ENCODE data around the gene MPLKIP.

DNA sequence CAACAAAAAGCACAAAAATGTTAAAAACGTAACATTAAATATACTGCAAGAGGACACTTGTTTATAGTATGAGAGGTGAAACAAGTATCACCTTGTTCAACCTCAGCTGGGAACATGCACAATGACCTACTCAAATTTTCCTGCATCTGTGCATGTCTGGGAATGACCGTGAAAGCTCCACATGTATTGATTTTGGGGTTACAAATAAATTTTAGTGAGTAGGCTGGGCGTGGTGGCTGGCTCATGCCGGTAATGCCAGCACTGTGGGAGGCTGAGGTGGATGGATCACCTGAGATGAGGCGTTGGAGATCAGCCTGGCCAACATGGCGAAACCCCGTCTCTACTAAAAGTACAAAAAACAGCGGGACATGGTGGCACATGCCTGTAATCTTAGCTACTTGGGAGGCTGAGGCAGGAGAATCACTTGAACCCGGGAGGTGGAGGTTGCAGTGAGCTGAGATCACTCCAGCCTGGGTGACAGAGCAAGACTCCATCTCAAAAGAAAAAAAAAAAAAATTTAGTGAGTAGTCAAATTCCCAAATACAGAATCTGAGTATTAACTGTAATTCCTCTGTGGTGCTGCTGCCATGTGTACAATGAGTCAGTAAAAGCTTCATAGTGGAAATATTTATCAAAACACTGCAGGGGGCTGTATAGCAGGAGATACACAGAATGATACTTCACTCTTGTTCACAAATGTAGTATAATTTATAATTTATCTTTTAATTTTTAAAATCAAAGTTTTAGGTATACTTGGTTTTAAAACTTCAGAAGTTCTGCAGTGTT lies 41.5 kb upstream of the MPLKIP start:
- TF ChIP-seq HOXA7 (CRISPR knock-in tag; IDR thresholded peaks at IDR 0.05): no peak
- no peak for TF ChIP-seq MAFK (IDR thresholded peaks at IDR 0.05; ENCODE audit: partially characterized antibody)
- TF ChIP-seq KDM5A (IDR thresholded peaks at IDR 0.05): no peak
- TF ChIP-seq, protein P1, sequence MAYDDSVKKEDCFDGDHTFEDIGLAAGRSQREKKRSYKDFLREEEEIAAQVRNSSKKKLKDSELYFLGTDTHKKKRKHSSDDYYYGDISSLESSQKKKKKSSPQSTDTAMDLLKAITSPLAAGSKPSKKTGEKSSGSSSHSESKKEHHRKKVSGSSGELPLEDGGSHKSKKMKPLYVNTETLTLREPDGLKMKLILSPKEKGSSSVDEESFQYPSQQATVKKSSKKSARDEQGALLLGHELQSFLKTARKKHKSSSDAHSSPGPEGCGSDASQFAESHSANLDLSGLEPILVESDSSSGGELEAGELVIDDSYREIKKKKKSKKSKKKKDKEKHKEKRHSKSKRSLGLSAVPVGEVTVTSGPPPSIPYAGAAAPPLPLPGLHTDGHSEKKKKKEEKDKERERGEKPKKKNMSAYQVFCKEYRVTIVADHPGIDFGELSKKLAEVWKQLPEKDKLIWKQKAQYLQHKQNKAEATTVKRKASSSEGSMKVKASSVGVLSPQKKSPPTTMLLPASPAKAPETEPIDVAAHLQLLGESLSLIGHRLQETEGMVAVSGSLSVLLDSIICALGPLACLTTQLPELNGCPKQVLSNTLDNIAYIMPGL (CRISPR knock-in tag; IDR thresholded peaks at IDR 0.05; ENCODE audit: borderline replicate concordance): no peak
- TF ChIP-seq, protein P2, sequence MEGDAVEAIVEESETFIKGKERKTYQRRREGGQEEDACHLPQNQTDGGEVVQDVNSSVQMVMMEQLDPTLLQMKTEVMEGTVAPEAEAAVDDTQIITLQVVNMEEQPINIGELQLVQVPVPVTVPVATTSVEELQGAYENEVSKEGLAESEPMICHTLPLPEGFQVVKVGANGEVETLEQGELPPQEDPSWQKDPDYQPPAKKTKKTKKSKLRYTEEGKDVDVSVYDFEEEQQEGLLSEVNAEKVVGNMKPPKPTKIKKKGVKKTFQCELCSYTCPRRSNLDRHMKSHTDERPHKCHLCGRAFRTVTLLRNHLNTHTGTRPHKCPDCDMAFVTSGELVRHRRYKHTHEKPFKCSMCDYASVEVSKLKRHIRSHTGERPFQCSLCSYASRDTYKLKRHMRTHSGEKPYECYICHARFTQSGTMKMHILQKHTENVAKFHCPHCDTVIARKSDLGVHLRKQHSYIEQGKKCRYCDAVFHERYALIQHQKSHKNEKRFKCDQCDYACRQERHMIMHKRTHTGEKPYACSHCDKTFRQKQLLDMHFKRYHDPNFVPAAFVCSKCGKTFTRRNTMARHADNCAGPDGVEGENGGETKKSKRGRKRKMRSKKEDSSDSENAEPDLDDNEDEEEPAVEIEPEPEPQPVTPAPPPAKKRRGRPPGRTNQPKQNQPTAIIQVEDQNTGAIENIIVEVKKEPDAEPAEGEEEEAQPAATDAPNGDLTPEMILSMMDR (IDR thresholded peaks at IDR 0.05): no peak
- TF ChIP-seq EP300 (IDR thresholded peaks at IDR 0.05): no peak
- TF ChIP-seq POLR2A (IDR thresholded peaks at IDR 0.05; ENCODE audit: low read length): no peak
- no peak for TF ChIP-seq CEBPB (IDR thresholded peaks at IDR 0.05)
- TF ChIP-seq CHD2 (IDR thresholded peaks at IDR 0.05; ENCODE audit: low read length, partially characterized antibody): no peak
- TF ChIP-seq JUN (IDR thresholded peaks at IDR 0.05): no peak
- no peak for TF ChIP-seq EHMT2 (IDR thresholded peaks at IDR 0.05; ENCODE audit: low read depth)
- no peak for TF ChIP-seq SMC3 (IDR thresholded peaks at IDR 0.05)

Data from A549 (cell line).